Colonic mucosa (tissue), 4 donors: ENCODE measurements around the gene TMTC2. TPM values are rescaled to one million over a fixed set of nuclear protein-coding genes. Genes with fewer than 3 reads are reported as not detected.

ENCODE experiments used
- DNase-seq: peaks from one replicate; pipeline ENCODE4 v3.0.0-alpha.2; 2020
- H3K27ac ChIP-seq: fragments of 200-600 bp; one replicate; pipeline ENCODE4 v1.8.0; 2021
- H3K27me3 ChIP-seq: fragments of 200-600 bp; one replicate; pipeline ENCODE4 v1.8.0; 2021
- H3K36me3 ChIP-seq: fragments of 200-600 bp; one replicate; pipeline ENCODE4 v1.8.0; 2021
- H3K4me1 ChIP-seq: fragments of 200-600 bp; one replicate; pipeline ENCODE4 v1.8.0; 2021; ENCODE audit warnings: mild to moderate bottlenecking
- H3K4me3 ChIP-seq: fragments of 200-600 bp; one replicate; pipeline ENCODE4 v1.8.0; 2021
- H3K9ac ChIP-seq, 2 donors: one replicate each; pipeline ENCODE4 v1.7.0; 2013; ENCODE audit warnings: control low read depth in 2 of 2, low read depth in 2 of 2, low read length in 2 of 2
- H3K9me3 ChIP-seq: fragments of 200-600 bp; one replicate; pipeline ENCODE4 v1.8.0; 2021
- intact Hi-C: fragments of 100-400 bp; cut with DNase I; formaldehyde crosslinking; loops from one replicate; pipeline ENCODE4 v1.14.1; 2022
- total RNA-seq, 2 donors: library from RNA; stranded (reverse); fragmentation: NEBNext Ultra II Directional in 1 of 2; extraction: Animal tissue kit (Norgen Biotek cat#: 25700) in 1 of 2; gene quantifications; one replicate each; pipeline ENCODE4 v1.2.1, GENCODE V29; 2021
- TF ChIP-seq, protein P1 (sequence below): fragments of 200-600 bp; IDR thresholded peaks from one replicate; pipeline ENCODE4 v1.8.0; 2022; ENCODE audit warnings: antibody characterized with exemption, mild to moderate bottlenecking
- donor health status: healthy.
- donor health status: DM: no; HTN: no; CAD: no.
- donor health status: DM: no; HTN: no; CAD: no.

TMTC2 gene
- total RNA-seq, 2 donors from 2014 or later: 12.2 to 20.6 TPM

GRCh38 chr12:83057436-83057835 lies 370.7 kb downstream of the TMTC2 start:
- no peak for DNase-seq
- H3K4me1 ChIP-seq: no peaks in the 10 kb centered on the region
- no peaks in the 10 kb centered on the region for H3K9me3 ChIP-seq
- no peaks in the 10 kb centered on the region for H3K36me3 ChIP-seq
- intact Hi-C loops: no loop called here
- H3K9ac ChIP-seq: no peak overlapping the region
- no peaks in the 10 kb centered on the region for H3K27me3 ChIP-seq
- H3K27ac ChIP-seq: no peak overlapping the region
- no peak overlapping the region for H3K4me3 ChIP-seq
- TF ChIP-seq, protein P1, sequence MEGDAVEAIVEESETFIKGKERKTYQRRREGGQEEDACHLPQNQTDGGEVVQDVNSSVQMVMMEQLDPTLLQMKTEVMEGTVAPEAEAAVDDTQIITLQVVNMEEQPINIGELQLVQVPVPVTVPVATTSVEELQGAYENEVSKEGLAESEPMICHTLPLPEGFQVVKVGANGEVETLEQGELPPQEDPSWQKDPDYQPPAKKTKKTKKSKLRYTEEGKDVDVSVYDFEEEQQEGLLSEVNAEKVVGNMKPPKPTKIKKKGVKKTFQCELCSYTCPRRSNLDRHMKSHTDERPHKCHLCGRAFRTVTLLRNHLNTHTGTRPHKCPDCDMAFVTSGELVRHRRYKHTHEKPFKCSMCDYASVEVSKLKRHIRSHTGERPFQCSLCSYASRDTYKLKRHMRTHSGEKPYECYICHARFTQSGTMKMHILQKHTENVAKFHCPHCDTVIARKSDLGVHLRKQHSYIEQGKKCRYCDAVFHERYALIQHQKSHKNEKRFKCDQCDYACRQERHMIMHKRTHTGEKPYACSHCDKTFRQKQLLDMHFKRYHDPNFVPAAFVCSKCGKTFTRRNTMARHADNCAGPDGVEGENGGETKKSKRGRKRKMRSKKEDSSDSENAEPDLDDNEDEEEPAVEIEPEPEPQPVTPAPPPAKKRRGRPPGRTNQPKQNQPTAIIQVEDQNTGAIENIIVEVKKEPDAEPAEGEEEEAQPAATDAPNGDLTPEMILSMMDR: no peak

GRCh38 chr12:83059107-83059506 lies 372.4 kb downstream of the TMTC2 start:
- Histone ChIP-seq H3K4me1 (no peaks in the 10 kb centered on the region), H3K27me3 (no peaks in the 10 kb centered on the region), H3K9me3 (no peaks in the 10 kb centered on the region), H3K36me3 (no peaks in the 10 kb centered on the region), H3K27ac (no peak overlapping the region), H3K4me3 (no peak overlapping the region), H3K9ac (no peak overlapping the region)
- DNase-seq: no peak
- TF ChIP-seq, protein P1: no peak
- intact Hi-C loops: no loop called here

DNA sequence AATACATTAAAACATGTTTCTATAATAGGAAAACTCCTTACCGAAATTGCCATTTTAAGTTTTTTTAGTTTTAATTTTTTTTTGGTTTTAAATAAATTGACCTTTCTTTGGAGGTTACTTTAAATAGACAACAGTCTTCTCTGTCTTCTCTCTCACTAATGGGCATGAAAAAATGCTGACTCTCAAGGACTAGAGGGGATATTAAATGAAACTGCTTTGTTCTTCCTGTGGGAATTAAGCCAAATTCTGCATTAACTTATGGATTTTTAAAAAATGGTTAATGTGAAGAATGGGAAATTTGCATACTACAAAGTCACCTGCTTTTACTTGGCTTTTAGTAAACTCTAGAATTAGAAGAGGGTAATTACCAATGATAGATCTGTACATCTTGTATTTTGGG lies 378.9 kb downstream of the TMTC2 start:
- Histone ChIP-seq H3K9ac (no peak overlapping the region), H3K27ac (no peak overlapping the region), H3K27me3 (no peaks in the 10 kb centered on the region), H3K9me3 (no peaks in the 10 kb centered on the region), H3K4me3 (no peak overlapping the region), H3K36me3 (no peaks in the 10 kb centered on the region), H3K4me1 (no peaks in the 10 kb centered on the region)
- no peak for DNase-seq
- TF ChIP-seq, protein P1: no peak
- intact Hi-C loops: no loop called here

DNA sequence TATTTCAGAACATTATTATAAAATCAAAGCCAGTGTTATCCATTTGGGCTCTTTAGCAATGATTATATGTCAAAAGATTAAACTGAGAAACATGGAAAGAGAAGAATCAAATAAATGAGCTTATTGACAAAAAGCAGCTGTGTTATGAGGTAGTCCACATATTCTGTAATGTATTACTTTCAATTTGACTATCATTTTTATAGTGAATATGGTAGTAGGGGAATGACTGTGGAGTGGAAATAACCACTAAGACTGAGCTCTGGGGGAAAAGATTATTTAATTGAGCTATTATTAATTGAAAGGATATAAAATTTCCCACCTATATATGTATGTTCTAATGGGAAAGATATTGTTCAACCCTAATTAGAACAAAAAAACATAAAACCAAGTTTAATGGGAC lies 381.3 kb downstream of the TMTC2 start:
- no peaks in the 10 kb centered on the region for H3K4me1 ChIP-seq
- intact Hi-C loops: no loop called here
- no peaks in the 10 kb centered on the region for H3K9me3 ChIP-seq
- no peak overlapping the region for H3K9ac ChIP-seq
- H3K27me3 ChIP-seq: no peaks in the 10 kb centered on the region
- no peak overlapping the region for H3K4me3 ChIP-seq
- no peak for DNase-seq
- no peak overlapping the region for H3K27ac ChIP-seq
- TF ChIP-seq, protein P1: no peak
- no peaks in the 10 kb centered on the region for H3K36me3 ChIP-seq

- Histone ChIP-seq H3K9ac (no peak overlapping the region), H3K27me3 (no peaks in the 10 kb centered on the region), H3K27ac (no peak overlapping the region), H3K4me1 (no peaks in the 10 kb centered on the region), H3K36me3 (no peaks in the 10 kb centered on the region), H3K4me3 (no peak overlapping the region), H3K9me3 (no peaks in the 10 kb centered on the region)
- DNase-seq: no peak
- intact Hi-C loops: no loop called here
- TF ChIP-seq, protein P1: no peak
Measured at GRCh38 chr12:83074358-83074894, 387.7 kb downstream of the TMTC2 start.
